H1 (cell line): ENCODE measurements around the gene MAPK8IP1. TPM values are rescaled to one million over a fixed set of nuclear protein-coding genes. Genes with fewer than 3 reads are reported as not detected.

Source experiments
- ASH2L ChIP-seq: fragments of 200-600, 300-600 bp; sonication (generic); IDR thresholded peaks from one replicate; pipeline ENCODE4 v1.7.1; 2017; ENCODE audit warnings: low read length
- ATF3 ChIP-seq: IDR thresholded peaks from 2 replicates; pipeline ENCODE4 v1.6.1; 2011; ENCODE audit warnings: low read depth, mild to moderate bottlenecking, low read length; ENCODE audit not compliant: insufficient read depth
- BCL11A ChIP-seq, 2 experiments: IDR thresholded peaks; one replicate each; pipeline ENCODE4 v1.6.1; 2011; ENCODE audit warnings: low read depth in 2 of 2, low read length in 2 of 2, mild to moderate bottlenecking in 2 of 2
- CHD1 ChIP-seq: IDR thresholded peaks from 2 replicates; pipeline ENCODE4 v1.6.1; 2012; ENCODE audit warnings: low read depth, low read length, improper control_type of control experiment
- E2F6 ChIP-seq: IDR thresholded peaks from 2 replicates; pipeline ENCODE4 v1.6.1; 2012; ENCODE audit warnings: inconsistent platforms
- EP300 ChIP-seq, 2 experiments: IDR thresholded peaks; 1 replicate in 1 of 2; 2 replicates in 1 of 2; pipeline ENCODE4 v1.6.1; 2011 to 2012; ENCODE audit warnings: low read depth in 2 of 2, low read length in 2 of 2, mild to moderate bottlenecking in 2 of 2, borderline replicate concordance in 1 of 2, inconsistent platforms in 1 of 2, moderate library complexity in 1 of 2
- GABPA ChIP-seq: IDR thresholded peaks from 2 replicates; pipeline ENCODE4 v1.6.1; 2011; ENCODE audit warnings: mild to moderate bottlenecking, low read length, moderate library complexity, borderline replicate concordance; ENCODE audit not compliant: insufficient read depth
- JUN ChIP-seq: IDR thresholded peaks from 2 replicates; pipeline ENCODE4 v1.6.1; 2011; ENCODE audit warnings: low read depth, mild to moderate bottlenecking, improper control_type of control experiment, low read length
- JUND ChIP-seq: IDR thresholded peaks from 2 replicates; pipeline ENCODE4 v1.6.1; 2011; ENCODE audit warnings: mild to moderate bottlenecking, improper control_type of control experiment, low read length
- KDM4A ChIP-seq: IDR thresholded peaks from one replicate; pipeline ENCODE4 v1.7.1; 2012; ENCODE audit warnings: low read depth, mild to moderate bottlenecking, moderate library complexity, low read length, inconsistent platforms; ENCODE audit not compliant: severe bottlenecking
- KDM5A ChIP-seq: fragments of 200-600 bp; IDR thresholded peaks from 2 replicates; pipeline ENCODE4 v1.7.1; 2012; ENCODE audit warnings: mild to moderate bottlenecking, low read length, inconsistent platforms, mixed read lengths
- MAX ChIP-seq: IDR thresholded peaks from 2 replicates; pipeline ENCODE4 v1.6.1; 2012; ENCODE audit warnings: inconsistent platforms
- PHF8 ChIP-seq: fragments of 200-600 bp; sonication (generic); conservative IDR thresholded peaks from 2 replicates; pipeline ENCODE4 v1.7.1; 2012; ENCODE audit warnings: low read depth, mild to moderate bottlenecking, inconsistent platforms, low read length, moderate library complexity
- RAD21 ChIP-seq, 2 experiments: IDR thresholded peaks in 1 of 2; conservative IDR thresholded peaks in 1 of 2; 2 replicates each; pipeline ENCODE4 v1.6.1; 2011; ENCODE audit warnings: low read depth in 2 of 2, low read length in 2 of 2, improper control_type of control experiment in 1 of 2, inconsistent platforms in 1 of 2, mild to moderate bottlenecking in 1 of 2, moderate library complexity in 1 of 2
- SAP30 ChIP-seq: fragments of 300-600 bp; sonication (generic); IDR thresholded peaks from 2 replicates; pipeline ENCODE4 v1.7.1; 2012; ENCODE audit warnings: low read length, moderate library complexity, mild to moderate bottlenecking, inconsistent platforms; ENCODE audit not compliant: insufficient read depth, insufficient replicate concordance
- SIX5 ChIP-seq: IDR thresholded peaks from 2 replicates; pipeline ENCODE4 v1.6.1; 2011; ENCODE audit warnings: mild to moderate bottlenecking, low read depth, low read length
- SP1 ChIP-seq: IDR thresholded peaks from 2 replicates; pipeline ENCODE4 v1.6.1; 2011; ENCODE audit warnings: low read depth, low read length
- SP2 ChIP-seq: IDR thresholded peaks from 2 replicates; pipeline ENCODE4 v1.6.1; 2012; ENCODE audit warnings: mild to moderate bottlenecking, low read length, inconsistent platforms
- SRF ChIP-seq: IDR thresholded peaks from 2 replicates; pipeline ENCODE4 v1.6.1; 2011; ENCODE audit warnings: mild to moderate bottlenecking, low read depth, low read length, moderate library complexity
- TAF7 ChIP-seq: optimal IDR thresholded peaks from 2 replicates; pipeline ENCODE3; 2011; ENCODE audit warnings: low read depth, mild to moderate bottlenecking, inconsistent platforms, low read length, moderate library complexity, borderline replicate concordance
- TBP ChIP-seq: IDR thresholded peaks from 2 replicates; pipeline ENCODE4 v1.6.1; 2011; ENCODE audit warnings: low read depth, low read length, improper control_type of control experiment
- TCF12 ChIP-seq: IDR thresholded peaks from 2 replicates; pipeline ENCODE4 v1.6.1; 2011; ENCODE audit warnings: low read depth, mild to moderate bottlenecking, low read length
- TEAD4 ChIP-seq: IDR thresholded peaks from 2 replicates; pipeline ENCODE4 v1.6.1; 2012; ENCODE audit warnings: low read depth, low read length, inconsistent platforms, mixed read lengths
- polyA plus RNA-seq, 7 experiments: library from polyadenylated mRNA; depleted of rRNA in 3 of 7; stranded (reverse) in 5 of 7; unstranded in 2 of 7; fragments of >200 nt in 5 of 7; fragments of 200-250 nt in 2 of 7; gene quantifications; 1 replicate in 5 of 7; 2 replicates in 1 of 7; 4 replicates in 1 of 7; pipeline versions ENCODE4 v1.2.1 to v1.2.3, GENCODE V29; 2011 to 2013; ENCODE audit warnings: missing spikeins in 2 of 7, mixed read lengths in 2 of 7
- total RNA-seq: library from RNA; stranded (reverse); fragmentation: NEBNext Ultra II Directional; extraction: Animal tissue kit (Norgen Biotek cat#: 25700); gene quantifications from 2 replicates; pipeline ENCODE4 v1.2.1, GENCODE V29; 2021

Gene MAPK8IP1
- total and polyA plus RNA-seq, 2 of the 8 experiments (the other 6 are each of a cell fraction or from before 2014, with no cell fraction given) = 32.4 to 40.1 TPM

GRCh38 chr11:45899448-45900174, 14.2 kb downstream of the MAPK8IP1 start (continued):
- TF ChIP-seq SIX5 (peak; percentile 25; the same call in 1 of the 2 replicates), SP2 (no peak), EP300 (IDR thresholded peaks at IDR 0.05; ENCODE audit: borderline replicate concordance in 1 of 2, low read depth in 2 of 2, low read length in 2 of 2) (peak in 1 of 2 experiments; percentile 98; a peak in 1 of 3 replicates), TBP (no peak), MAX (peak; percentile 42), KDM4A (peak; percentile 53), JUND (peak; percentile 95), ASH2L (no peak), SAP30 (peak; percentile 92), TCF12 (no peak), TAF7 (no peak), E2F6 (no peak), BCL11A (IDR thresholded peaks at IDR 0.05; ENCODE audit: low read depth in 2 of 2, low read length in 2 of 2) (no peak), CHD1 (peak; percentile 88), SRF (peak; percentile 31; the same call in 1 of the 2 replicates), ATF3 (peak; percentile 73), PHF8 (no peak), JUN (peak; percentile 92), GABPA (no peak), TEAD4 (no peak), SP1 (peak; percentile 70), RAD21 (IDR thresholded peaks at IDR 0.05 in 1 of 2, conservative IDR thresholded peaks at IDR 0.05 in 1 of 2; ENCODE audit: low read depth in 2 of 2, low read length in 2 of 2) (peak in 1 of 2 experiments; percentile 26; a peak in 2 of 4 replicates), KDM5A (no peak)
